ENCODE data around the gene EDIL3. TPM values are rescaled to one million over a fixed set of nuclear protein-coding genes. Genes with fewer than 3 reads are reported as not detected.
"Not testable (repeated sequence)": the region's sequence is repeated elsewhere in the genome, so short reads cannot be mapped to it uniquely, and the experiment has no call there.

The EDIL3 gene
- total and polyA plus RNA-seq, 12 donors: 4.6 to 59.7 (median 13.7) TPM

GRCh38 chr5:84028093-84028492, 356.6 kb downstream of the EDIL3 start:
- no peak for TF ChIP-seq CTCF (IDR thresholded peaks at IDR 0.05)
- no peak for TF ChIP-seq POLR2A (IDR thresholded peaks at IDR 0.05)
- whole genome bisulfite sequencing, 4 donors: 68 to 77% (median 72%) methylated on average over 4 of the region's 4 CpGs

GRCh38 chr5:84018521-84018920, 366.2 kb downstream of the EDIL3 start:
- H3K27ac ChIP-seq; H3K4me3 ChIP-seq; H3K9me3 ChIP-seq (replicated peaks in 1 of 3); H3K36me3 ChIP-seq (replicated peaks in 1 of 2); H3K27me3 ChIP-seq; DNase-seq; H3K4me1 ChIP-seq (replicated peaks in 1 of 2); intact Hi-C loops (cut with DNase I): not testable (repeated sequence)
- WGBS, 4 donors: 74 to 85% (median 84%) methylated on average over 2 to 3 of the region's 3 CpGs

More at GRCh38 chr5:84028093-84028492, 356.6 kb downstream of the EDIL3 start:
- intact Hi-C loops (cut with DNase I): no loop called here
- H3K4me3 ChIP-seq: no peak overlapping the region
- no peaks in the 10 kb centered on the region for H3K9me3 ChIP-seq (replicated peaks in 1 of 3)
- H3K27ac ChIP-seq: no peak overlapping the region
- DNase-seq: no peak
- no peaks in the 10 kb centered on the region for H3K4me1 ChIP-seq (replicated peaks in 1 of 2)
- no peaks in the 10 kb centered on the region for H3K27me3 ChIP-seq
- H3K36me3 ChIP-seq (replicated peaks in 1 of 2): no peaks in the 10 kb centered on the region

- intact Hi-C loops (cut with DNase I): no loop called here
- no peak for DNase-seq
- H3K27me3 ChIP-seq: no peaks in the 10 kb centered on the region
- WGBS, 4 donors: 41 to 48% (median 45%) methylated on average over 4 of the region's 4 CpGs
- no peaks in the 10 kb centered on the region for H3K4me1 ChIP-seq (replicated peaks in 1 of 2)
- H3K4me3 ChIP-seq: no peak overlapping the region
- H3K36me3 ChIP-seq (replicated peaks in 1 of 2): no peaks in the 10 kb centered on the region
- no peaks in the 10 kb centered on the region for H3K9me3 ChIP-seq (replicated peaks in 1 of 3)
- TF ChIP-seq POLR2A (IDR thresholded peaks at IDR 0.05) (no peak), CTCF (IDR thresholded peaks at IDR 0.05) (no peak)
- no peak overlapping the region for H3K27ac ChIP-seq
Observed at GRCh38 chr5:84017523-84018172, 367.0 kb downstream of the EDIL3 start.

- TF ChIP-seq POLR2A (IDR thresholded peaks at IDR 0.05) (no peak), CTCF (IDR thresholded peaks at IDR 0.05) (no peak)
- H3K27me3 ChIP-seq: no peaks in the 10 kb centered on the region
- no peaks in the 10 kb centered on the region for H3K36me3 ChIP-seq (replicated peaks in 1 of 2)
- no peaks in the 10 kb centered on the region for H3K9me3 ChIP-seq (replicated peaks in 1 of 3)
- WGBS, 4 donors: 73 to 83% (median 79%) methylated on average over 3 of the region's 3 CpGs
- H3K4me1 ChIP-seq (replicated peaks in 1 of 2): no peaks in the 10 kb centered on the region
- no peak for DNase-seq
- no peak overlapping the region for H3K4me3 ChIP-seq
- intact Hi-C loops (cut with DNase I): no loop called here
- H3K27ac ChIP-seq: no peak overlapping the region
Observed at GRCh38 chr5:84016085-84016484, 368.6 kb downstream of the EDIL3 start.

GRCh38 chr5:84014966-84015365, 369.7 kb downstream of the EDIL3 start:
- intact Hi-C loops (cut with DNase I): no loop called here
- Histone ChIP-seq H3K36me3 (replicated peaks in 1 of 2) (no peaks in the 10 kb centered on the region), H3K9me3 (replicated peaks in 1 of 3) (no peaks in the 10 kb centered on the region), H3K27me3 (no peaks in the 10 kb centered on the region), H3K27ac (no peak overlapping the region), H3K4me1 (replicated peaks in 1 of 2) (no peaks in the 10 kb centered on the region), H3K4me3 (no peak overlapping the region)
- no peak for DNase-seq
- TF ChIP-seq POLR2A (IDR thresholded peaks at IDR 0.05) (no peak), CTCF (IDR thresholded peaks at IDR 0.05) (no peak)
